GM19468 (cell line): ENCODE results near the gene CCDC92B.

Experiments
- ATAC-seq: cut with Tn5 transposase; IDR thresholded peaks from one replicate; pipeline ENCODE4 v1.9.1; 2021; ENCODE audit warnings: mild to moderate bottlenecking, moderate library complexity, moderate number of reproducible peaks; ENCODE audit not compliant: unreplicated experiment; ENCODE audit errors: extremely low read depth

CCDC92B gene

DNA sequence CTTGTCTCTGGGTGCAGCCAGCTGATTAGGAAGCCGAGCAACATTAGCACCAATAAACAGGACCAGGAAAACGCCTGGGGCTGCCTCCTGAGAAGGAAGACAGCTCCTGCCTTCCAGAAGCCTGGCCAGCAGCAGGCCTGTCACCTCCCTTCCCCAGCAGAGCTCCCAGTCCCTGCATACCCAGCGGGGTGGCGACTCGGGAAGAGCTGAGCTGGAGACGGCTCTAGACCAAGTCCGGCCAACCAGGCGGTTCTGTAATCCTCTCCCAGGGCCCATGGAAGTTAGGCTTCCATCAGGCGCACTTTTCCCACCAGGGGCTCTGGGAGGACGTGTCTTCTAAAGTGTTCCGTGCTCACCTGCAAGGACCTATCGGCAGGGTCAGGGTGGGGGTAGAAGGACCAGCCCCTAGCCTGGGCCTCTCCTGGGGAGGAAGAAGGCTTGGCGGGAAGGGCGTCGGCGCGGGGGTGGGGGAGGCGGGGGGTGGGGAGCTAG, 25.9 kb downstream of the CCDC92B start:
- ATAC-seq = no peak

GRCh38 chr17:2722611-2723010, 26.8 kb downstream of the CCDC92B start:
- no peak for ATAC-seq

- ATAC-seq = no peak
These were observed 27.8 kb downstream of the CCDC92B start for GRCh38 chr17:2721603-2722002.

- ATAC-seq = no peak
These were observed 29.6 kb downstream of the CCDC92B start for GRCh38 chr17:2719861-2720260.

GRCh38 chr17:2718150-2718938, 31.1 kb downstream of the CCDC92B start:
- no peak for ATAC-seq

DNA sequence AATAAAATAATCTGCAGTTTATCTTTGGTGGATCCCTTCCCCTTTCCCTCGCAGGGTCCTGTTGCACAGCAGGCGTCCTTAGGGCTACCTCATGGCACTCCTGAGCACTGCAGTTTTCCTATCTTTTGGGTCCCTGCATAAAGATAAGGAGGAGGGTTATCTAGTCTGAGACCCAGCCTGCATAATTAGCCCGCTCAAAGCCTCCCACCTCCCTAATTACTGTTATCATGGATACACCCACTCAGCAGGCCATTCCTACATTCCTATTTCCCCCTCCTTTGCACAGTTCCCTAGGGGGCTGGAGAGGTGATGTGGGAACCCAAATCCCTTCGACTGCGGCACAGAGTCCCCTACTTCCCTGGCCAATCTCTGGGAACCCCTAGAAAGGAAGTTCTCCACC, 32.8 kb downstream of the CCDC92B start:
- ATAC-seq = no peak

DNA sequence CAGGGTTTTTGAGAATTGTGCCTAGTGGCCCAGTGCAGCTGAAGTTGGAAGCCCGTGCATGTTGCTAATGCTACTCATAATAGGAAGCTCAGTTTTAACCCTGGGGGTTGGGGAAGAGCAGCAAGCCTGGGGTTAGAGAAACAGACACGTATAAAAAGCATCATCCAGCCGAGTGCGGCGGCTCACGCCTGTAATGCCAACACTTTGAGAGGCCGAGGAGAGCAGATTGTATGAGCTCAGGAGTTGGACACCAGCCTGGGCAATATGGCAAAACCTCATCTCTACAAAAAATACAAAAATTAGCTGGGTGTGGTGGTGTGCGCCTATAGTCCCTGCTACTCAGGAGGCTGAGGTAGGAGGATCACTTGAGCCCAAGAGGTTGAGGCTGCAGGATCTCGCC, 35.6 kb downstream of the CCDC92B start:
- no peak for ATAC-seq

GRCh38 chr17:2712300-2713043, 37.0 kb downstream of the CCDC92B start:
- ATAC-seq = no peak

GRCh38 chr17:2711608-2712299, 37.7 kb downstream of the CCDC92B start, which contains the start of gene CLUH:
TSS of gene CLUH (minus strand) at chr17:2711764. CDS start at chr17:2711661, 103 bp downstream.
- ATAC-seq = peak; percentile 68

DNA sequence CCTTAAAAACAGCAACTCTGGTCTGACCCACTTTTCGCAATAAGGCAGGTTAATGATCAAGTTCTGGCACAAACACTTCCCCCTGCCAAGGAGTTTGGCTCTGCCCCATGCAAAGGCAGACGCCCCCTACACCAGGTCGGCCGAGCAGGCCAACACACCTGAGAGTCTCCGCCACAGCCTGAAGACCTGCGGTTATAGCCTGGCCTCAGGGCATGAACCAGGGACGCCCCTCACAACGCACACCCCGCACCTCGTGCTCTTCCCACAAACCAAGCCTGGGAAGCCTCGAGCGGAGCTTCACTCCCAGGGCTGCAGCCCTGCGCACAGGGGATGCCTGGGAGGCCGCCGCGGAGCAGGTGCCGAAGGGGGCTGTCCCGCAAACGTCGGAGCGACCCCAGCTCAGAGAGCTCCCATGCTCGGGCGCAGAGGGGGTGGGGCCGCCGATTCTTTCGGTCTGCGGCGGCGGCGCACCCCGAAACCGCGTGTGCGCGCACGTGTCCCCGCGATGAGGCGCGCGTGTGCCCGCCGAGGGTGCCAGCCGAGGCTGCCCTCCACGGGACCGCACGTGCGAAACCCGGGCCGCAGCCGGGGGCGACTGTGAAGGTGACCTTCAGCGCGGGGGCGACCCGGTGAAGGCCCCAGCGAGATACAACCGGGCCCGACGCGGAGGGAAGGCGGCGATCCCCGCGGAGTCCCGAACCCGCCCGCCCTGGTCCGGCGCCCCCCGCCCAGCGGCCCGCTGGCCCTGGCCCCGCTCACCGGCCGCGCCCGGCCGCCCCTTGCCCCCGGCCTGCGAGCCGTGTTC, 38.4 kb downstream of the CCDC92B start:
- ATAC-seq = no peak

GRCh38 chr17:2710071-2710802, 39.2 kb downstream of the CCDC92B start:
- no peak for ATAC-seq

GRCh38 chr17:2709183-2709661, 40.2 kb downstream of the CCDC92B start:
- no peak for ATAC-seq

DNA sequence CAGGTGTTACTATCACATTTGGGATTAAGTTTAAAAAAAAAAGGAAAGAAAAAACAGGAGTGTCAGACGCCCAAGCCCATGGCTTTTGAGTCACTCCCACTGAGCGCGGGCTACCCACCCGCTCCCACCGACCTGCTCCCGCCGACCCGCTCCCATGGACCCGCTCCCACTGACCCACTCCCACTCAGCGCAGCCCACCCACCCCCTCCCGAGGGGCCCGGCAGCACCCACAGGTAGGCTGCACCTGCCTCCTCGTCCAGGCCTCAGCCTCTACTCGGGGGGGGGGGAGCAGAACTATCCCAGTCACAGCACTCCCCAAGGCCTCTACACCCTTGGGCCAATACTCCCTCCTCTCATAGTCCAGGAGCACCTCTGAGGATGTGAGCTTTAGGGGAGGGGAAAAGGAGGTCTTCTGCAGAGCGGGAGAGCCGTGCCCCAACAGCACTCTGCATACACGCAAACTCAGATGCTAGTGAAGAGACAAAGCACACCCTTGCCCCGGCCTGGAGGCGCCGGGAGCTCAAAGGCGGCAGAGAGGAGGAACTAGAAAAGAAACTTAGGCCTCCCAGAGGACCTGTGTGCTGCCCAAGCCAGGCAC, 40.8 kb downstream of the CCDC92B start:
- ATAC-seq = no peak

GRCh38 chr17:2707721-2708584, 41.5 kb downstream of the CCDC92B start:
- ATAC-seq = no peak

- ATAC-seq = no peak
These were observed 42.4 kb downstream of the CCDC92B start for GRCh38 chr17:2706911-2707510.

DNA sequence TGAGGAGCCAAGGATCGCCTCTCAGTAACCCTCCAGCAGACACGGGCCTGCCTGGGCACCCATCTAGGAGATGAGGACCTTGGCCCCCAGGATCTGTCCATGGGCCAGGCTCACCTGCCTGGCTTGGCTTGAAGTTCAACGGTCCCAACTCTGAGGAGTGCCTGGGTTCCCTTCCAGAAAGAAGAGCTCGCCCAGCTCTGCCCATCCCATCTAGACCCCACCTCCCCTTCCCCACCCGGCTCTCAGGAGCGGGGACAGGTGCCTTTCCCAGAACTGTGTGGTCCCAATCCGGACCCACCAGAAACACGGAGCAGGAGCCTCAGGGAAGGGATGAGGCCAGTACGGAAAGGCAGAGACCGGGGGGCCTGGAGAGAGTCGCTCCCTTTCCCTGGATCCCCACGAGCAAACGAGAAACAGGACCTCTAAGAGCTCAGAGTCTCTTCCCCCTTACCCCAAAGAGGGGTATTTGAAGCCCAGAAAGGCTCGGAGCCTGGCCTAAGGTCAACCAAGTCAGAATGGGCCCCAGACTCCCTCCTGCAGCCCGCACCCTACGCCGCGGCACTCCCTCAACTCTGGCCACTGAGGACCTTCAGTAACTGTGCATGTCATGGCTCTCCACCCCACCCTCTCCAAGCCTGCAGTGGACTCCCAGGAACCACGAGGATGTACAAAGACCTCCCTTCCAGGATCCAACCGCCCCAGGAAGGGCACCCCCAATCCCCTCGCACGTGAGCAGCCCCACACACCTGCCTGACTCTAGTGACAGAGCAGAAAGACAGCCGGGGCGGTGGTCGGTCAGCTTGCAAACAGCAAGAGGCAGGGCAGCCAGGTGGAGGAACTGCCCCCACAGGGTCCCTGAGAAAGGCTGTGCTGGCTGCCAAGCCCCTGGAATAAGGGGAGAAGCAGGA, 43.3 kb downstream of the CCDC92B start:
- no peak for ATAC-seq
